HuH-7 (cell line): ENCODE data around the gene RCN2.
A peak's percentile ranks its signal among the peaks of the same experiment; 100 is the strongest.
"Not testable (repeated sequence)": the region's sequence is repeated elsewhere in the genome, so short reads cannot be mapped to it uniquely, and the experiment has no call there.

Source experiments
- DNase-seq: peaks from one replicate; pipeline ENCODE4 v3.0.0; 2011; ENCODE audit warnings: low spot score

The RCN2 gene

GRCh38 chr15:76931397-76932134, at the start of gene RCN2:
Gene RCN2 (plus strand): TSS chr15:76931749. CDS start chr15:76931842, 93 bp downstream.
- DNase-seq: peak; percentile 92

- no peak for DNase-seq
Measured at GRCh38 chr15:76885212-76885611, 46.3 kb upstream of the RCN2 start.

GRCh38 chr15:76887280-76888141, 44.0 kb upstream of the RCN2 start:
- not testable (repeated sequence) for DNase-seq

- DNase-seq: not testable (repeated sequence)
Measured at GRCh38 chr15:76892836-76893235, 38.7 kb upstream of the RCN2 start.

GRCh38 chr15:76894174-76894573, 37.4 kb upstream of the RCN2 start:
- DNase-seq: no peak

GRCh38 chr15:76898102-76898501, 33.4 kb upstream of the RCN2 start:
- no peak for DNase-seq

- DNase-seq: not testable (repeated sequence)
Measured at GRCh38 chr15:76899176-76899930, 32.2 kb upstream of the RCN2 start.

GRCh38 chr15:76899931-76900310, 31.6 kb upstream of the RCN2 start:
- not testable (repeated sequence) for DNase-seq

- DNase-seq: no peak
Measured at GRCh38 chr15:76901965-76902364, 29.6 kb upstream of the RCN2 start.

- peak; percentile 40 for DNase-seq
Measured at GRCh38 chr15:76903251-76903681, 28.3 kb upstream of the RCN2 start.

GRCh38 chr15:76904461-76905012, 27.0 kb upstream of the RCN2 start:
- peak; percentile 56 for DNase-seq

GRCh38 chr15:76905013-76905839, 26.3 kb upstream of the RCN2 start, which contains the start of gene SCAPER:
Gene SCAPER (minus strand): TSS chr15:76905340. CDS start chr15:76883817, 21,523 bp downstream.
- DNase-seq: peak; percentile 93

- peak; percentile 20 for DNase-seq
Measured at GRCh38 chr15:76905855-76906254, 25.7 kb upstream of the RCN2 start.

- no peak for DNase-seq
Measured at GRCh38 chr15:76912430-76912829, 19.1 kb upstream of the RCN2 start.

- DNase-seq: no peak
Measured at GRCh38 chr15:76913737-76914136, 17.8 kb upstream of the RCN2 start.

- DNase-seq: no peak
Measured at GRCh38 chr15:76916369-76916768, 15.2 kb upstream of the RCN2 start.

GRCh38 chr15:76928201-76928600, 3.3 kb upstream of the RCN2 start:
- no peak for DNase-seq

GRCh38 chr15:76929011-76929760, 2.4 kb upstream of the RCN2 start:
- no peak for DNase-seq

- DNase-seq: no peak
Measured at GRCh38 chr15:76930831-76931396, 635 bp upstream of the RCN2 start.
